WTC11 (cell line): ENCODE measurements around the gene CYP20A1. TPM values are rescaled to one million over a fixed set of nuclear protein-coding genes. Genes with fewer than 3 reads are reported as not detected.

Experiments
- ATAC-seq: fragments of 200-7000 bp; cut with Tn5 transposase; 2 replicates; pipeline ENCODE4 v1.10.0; 2021; ENCODE audit warnings: mild to moderate bottlenecking, moderate library complexity
- CTCF ChIA-PET: fragments of 300-600 bp; sonication (Branson Sonifier 250); formaldehyde crosslinking; loops from one replicate; lab custom pipeline; 2021; ENCODE audit warnings: antibody characterized with exemption; lab: Charles Lee
- POLR2A ChIA-PET: fragments of 350-600 bp; sonication (Branson Sonifier 250); formaldehyde crosslinking; loops from one replicate; lab custom pipeline; 2021; ENCODE audit warnings: antibody characterized with exemption; lab: Charles Lee
- DNase-seq: peaks from one replicate; pipeline ENCODE4 v3.0.0; 2021; ENCODE audit warnings: low spot score
- H3K27ac Mint-ChIP-seq: 2 replicates; pipeline ENCODE4 v1.8.0; 2021; ENCODE audit warnings: mixed read lengths
- H3K27me3 Mint-ChIP-seq: 2 replicates; pipeline ENCODE4 v1.8.0; 2021; ENCODE audit warnings: low read depth, mild to moderate bottlenecking, moderate library complexity, mixed read lengths
- H3K36me3 Mint-ChIP-seq: 2 replicates; pipeline ENCODE4 v1.8.0; 2021; ENCODE audit warnings: mixed read lengths
- H3K4me1 Mint-ChIP-seq: 2 replicates; pipeline ENCODE4 v1.8.0; 2022; ENCODE audit warnings: mixed read lengths
- H3K4me3 Mint-ChIP-seq: 2 replicates; pipeline ENCODE4 v1.8.0; 2021; ENCODE audit warnings: mild to moderate bottlenecking, moderate library complexity, mixed read lengths
- H3K9me3 Mint-ChIP-seq: 2 replicates; pipeline ENCODE4 v1.8.0; 2021; ENCODE audit warnings: mixed read lengths
- CBFB ChIP-seq: sonication (generic); formaldehyde crosslinking; IDR thresholded peaks from 2 replicates; pipeline ENCODE4 v1.8.1; 2022; ENCODE audit warnings: mild to moderate bottlenecking, low read depth, missing genetic modification reagents
- CREM ChIP-seq: sonication (generic); formaldehyde crosslinking; IDR thresholded peaks from 2 replicates; pipeline ENCODE4 v1.8.1; 2022; ENCODE audit warnings: mild to moderate bottlenecking, missing genetic modification reagents, moderate library complexity
- EMX1 ChIP-seq: fragments of 250-450 bp; sonication (Bioruptor Pico); IDR thresholded peaks from 2 replicates; pipeline ENCODE4 v1.8.0; 2021; ENCODE audit warnings: mild to moderate bottlenecking
- GABPB1 ChIP-seq: sonication (generic); formaldehyde crosslinking; IDR thresholded peaks from 2 replicates; pipeline ENCODE4 v1.8.1; 2023; ENCODE audit warnings: mild to moderate bottlenecking, missing genetic modification reagents
- IRF1 ChIP-seq: sonication (generic); formaldehyde crosslinking; IDR thresholded peaks from 2 replicates; pipeline ENCODE4 v1.8.0; 2023; ENCODE audit warnings: missing genetic modification reagents
- SMAD3 ChIP-seq: sonication (generic); formaldehyde crosslinking; IDR thresholded peaks from 2 replicates; pipeline ENCODE4 v1.8.0; 2022; ENCODE audit warnings: missing genetic modification reagents, mild to moderate bottlenecking, borderline replicate concordance
- SMAD4 ChIP-seq: sonication (generic); formaldehyde crosslinking; IDR thresholded peaks from 2 replicates; pipeline ENCODE4 v1.8.0; 2022; ENCODE audit warnings: mild to moderate bottlenecking, missing genetic modification reagents
- TP53 ChIP-seq: sonication (generic); formaldehyde crosslinking; IDR thresholded peaks from 2 replicates; pipeline ENCODE4 v1.8.1; 2023; ENCODE audit warnings: mild to moderate bottlenecking, missing genetic modification reagents
- ZBTB43 ChIP-seq: sonication (generic); formaldehyde crosslinking; IDR thresholded peaks from 2 replicates; pipeline ENCODE4 v1.8.1; 2023; ENCODE audit warnings: mild to moderate bottlenecking, missing genetic modification reagents
- ZNF121 ChIP-seq: sonication (generic); formaldehyde crosslinking; IDR thresholded peaks from 2 replicates; pipeline ENCODE4 v1.8.0; 2023; ENCODE audit warnings: missing genetic modification reagents
- ZNF512 ChIP-seq: sonication (generic); formaldehyde crosslinking; IDR thresholded peaks from 2 replicates; pipeline ENCODE4 v1.8.1; 2022; ENCODE audit warnings: missing genetic modification reagents, borderline replicate concordance
- ZNF532 ChIP-seq: fragments of 250-450 bp; sonication (Bioruptor Pico); IDR thresholded peaks from 2 replicates; pipeline ENCODE4 v1.9.0; 2021; ENCODE audit warnings: mild to moderate bottlenecking, borderline replicate concordance
- ZSCAN18 ChIP-seq: fragments of 250-450 bp; sonication (Bioruptor Pico); IDR thresholded peaks from 2 replicates; pipeline ENCODE4 v2.1.2; 2022; ENCODE audit warnings: mild to moderate bottlenecking, moderate library complexity
- total RNA-seq: library from RNA; stranded (reverse); gene quantifications from 3 replicates; pipeline ENCODE4 v1.2.3, GENCODE V29; 2021

The CYP20A1 gene
- total RNA-seq, 1 experiment from 2014 or later: 13.5 TPM

GRCh38 chr2:203327901-203328759 is 89.3 kb downstream of the CYP20A1 start, which contains the start of gene ABI2 (continued):
- no peak for TF ChIP-seq ZNF532 (CRISPR knock-in tag)
- TF ChIP-seq CREM (CRISPR knock-in tag): no peak
- peak; percentile 62; the same call in 1 of the 2 replicates for TF ChIP-seq IRF1 (CRISPR knock-in tag)
- no peak; the same call in 1 of the 2 replicates for TF ChIP-seq GABPB1 (CRISPR knock-in tag)
- no peak for TF ChIP-seq ZSCAN18
- no peak for TF ChIP-seq SMAD4 (CRISPR knock-in tag)
- no peak for TF ChIP-seq ZNF512 (CRISPR knock-in tag)
- peak; percentile 48; the same call in 1 of the 2 replicates for TF ChIP-seq TP53 (CRISPR knock-in tag)
- TF ChIP-seq EMX1 (CRISPR knock-in tag): no peak
- no peak for TF ChIP-seq SMAD3
- TF ChIP-seq ZBTB43 (CRISPR knock-in tag): no peak

- ChIA-PET POLR2A (interaction anchor here (0.6 to 1.0 kb wide), 3 partner anchors 26 to 89 kb away, joined by 3 to 7 read pairs (median 3); no protein-coding TSS in a partner anchor), CTCF (interaction anchor here (0.7 kb wide), 2 partner anchors 12 to 88 kb away, joined by 5 read pairs; no protein-coding TSS in a partner anchor)
- Mint-ChIP-seq H3K36me3 (no peaks in the 10 kb centered on the region; the same call in 1 of the 2 replicates), H3K27ac (peak overlapping the region; percentile 93), H3K4me3 (peak overlapping the region; percentile 89), H3K27me3 (no peaks in the 10 kb centered on the region), H3K9me3 (no peaks in the 10 kb centered on the region), H3K4me1 (peaks cover 32% of the 10 kb centered on the region)
- DNase-seq (peak; percentile 50), ATAC-seq (peak; percentile 26)
- TF ChIP-seq ZNF121 (no peak), CBFB (CRISPR knock-in tag) (no peak)
Measured at GRCh38 chr2:203328760-203329540, 90.1 kb downstream of the CYP20A1 start.
